Psoas muscle (tissue), 8 donors: ENCODE results near the gene STYXL1. TPM values are rescaled to one million over a fixed set of nuclear protein-coding genes. Genes with fewer than 3 reads are reported as not detected.

Experiments used
- ATAC-seq, 4 donors: fragments of 200-7000 bp; cut with Tn5 transposase; one replicate each; pipeline ENCODE4 v1.9.1; 2020; ENCODE audit warnings: moderate library complexity in 3 of 4, mild to moderate bottlenecking in 2 of 4
- DNase-seq, 2 donors: peaks; one replicate each; pipeline ENCODE4 v3.0.0-alpha.2; 2020
- H3K27ac ChIP-seq: fragments of 200-600 bp; one replicate; pipeline ENCODE4 v1.8.0; 2022
- H3K27me3 ChIP-seq, 3 donors: fragments of 200-600 bp in 1 of 3; one replicate each; pipeline versions ENCODE4 v1.6.1 to v1.8.0; 2013 to 2022; ENCODE audit warnings: low read length in 2 of 3, mild to moderate bottlenecking in 2 of 3, moderate library complexity in 1 of 3; ENCODE audit not compliant: insufficient read depth in 3 of 3
- H3K36me3 ChIP-seq, 2 donors: fragments of 200-600 bp in 1 of 2; one replicate each; pipeline versions ENCODE4 v1.6.1 to v1.8.0; 2013 to 2022; ENCODE audit warnings: low read depth in 1 of 2, mild to moderate bottlenecking in 1 of 2, moderate library complexity in 1 of 2; ENCODE audit not compliant: insufficient read depth in 1 of 2
- H3K4me1 ChIP-seq: fragments of 200-600 bp; one replicate; pipeline ENCODE4 v1.8.0; 2022
- H3K4me3 ChIP-seq: fragments of 200-600 bp; one replicate; pipeline ENCODE4 v1.8.0; 2022; ENCODE audit warnings: mild to moderate bottlenecking
- H3K9me3 ChIP-seq: fragments of 200-600 bp; one replicate; pipeline ENCODE4 v1.8.0; 2022
- CTCF ChIP-seq: fragments of 200-600 bp; IDR thresholded peaks from one replicate; pipeline ENCODE4 v1.8.0; 2022; ENCODE audit warnings: antibody characterized with exemption
- WGBS, 3 donors: extraction: QIAGEN DNeasy Blood & Tissue Kit; methylation state at CpG; one replicate each; pipeline versions ENCODE4 v1.1.6 to v1.1.7; 2013; 5-methylcytosine and 5-hydroxymethylcytosine counted together
- intact Hi-C, 2 donors: fragments of 100-400 bp; cut with DNase I; formaldehyde crosslinking; loops; one replicate each; pipeline versions ENCODE4 v1.11.0 to v1.14.2; 2022
- polyA plus RNA-seq, 3 donors: library from polyadenylated mRNA; stranded (reverse); fragments of 200-250 nt; gene quantifications; one replicate each; pipeline ENCODE4 v1.2.3, GENCODE V29; 2013
- total RNA-seq, 4 donors: library from RNA; stranded (reverse); fragmentation: NEBNext Ultra II Directional in 2 of 4; extraction: Animal tissue kit (Norgen Biotek cat#: 25700) in 2 of 4; gene quantifications; one replicate each; pipeline versions ENCODE4 v1.2.1 to v1.2.4, GENCODE V29; 2021 to 2023
- donor health status: healthy with polysubstance abuse.
- donor health status: DM: no; HTN: no; CAD: no; lungs with moderate emphysema.
- donor health status: Bipolar disorder and iron deficiency.
- donor health status: healthy.
- donor health status: DM: yes; HTN: yes; CAD: no.
- donor health status: DM: no; HTN: no; CAD: no.
- donor health status: DM: no; HTN: no; CAD: no.
- donor health status: DM: yes; HTN: yes; CAD: no.

The STYXL1 gene
- total and polyA plus RNA-seq, 7 donors, result 6.6 to 67.5 (median 15.4) TPM

DNA sequence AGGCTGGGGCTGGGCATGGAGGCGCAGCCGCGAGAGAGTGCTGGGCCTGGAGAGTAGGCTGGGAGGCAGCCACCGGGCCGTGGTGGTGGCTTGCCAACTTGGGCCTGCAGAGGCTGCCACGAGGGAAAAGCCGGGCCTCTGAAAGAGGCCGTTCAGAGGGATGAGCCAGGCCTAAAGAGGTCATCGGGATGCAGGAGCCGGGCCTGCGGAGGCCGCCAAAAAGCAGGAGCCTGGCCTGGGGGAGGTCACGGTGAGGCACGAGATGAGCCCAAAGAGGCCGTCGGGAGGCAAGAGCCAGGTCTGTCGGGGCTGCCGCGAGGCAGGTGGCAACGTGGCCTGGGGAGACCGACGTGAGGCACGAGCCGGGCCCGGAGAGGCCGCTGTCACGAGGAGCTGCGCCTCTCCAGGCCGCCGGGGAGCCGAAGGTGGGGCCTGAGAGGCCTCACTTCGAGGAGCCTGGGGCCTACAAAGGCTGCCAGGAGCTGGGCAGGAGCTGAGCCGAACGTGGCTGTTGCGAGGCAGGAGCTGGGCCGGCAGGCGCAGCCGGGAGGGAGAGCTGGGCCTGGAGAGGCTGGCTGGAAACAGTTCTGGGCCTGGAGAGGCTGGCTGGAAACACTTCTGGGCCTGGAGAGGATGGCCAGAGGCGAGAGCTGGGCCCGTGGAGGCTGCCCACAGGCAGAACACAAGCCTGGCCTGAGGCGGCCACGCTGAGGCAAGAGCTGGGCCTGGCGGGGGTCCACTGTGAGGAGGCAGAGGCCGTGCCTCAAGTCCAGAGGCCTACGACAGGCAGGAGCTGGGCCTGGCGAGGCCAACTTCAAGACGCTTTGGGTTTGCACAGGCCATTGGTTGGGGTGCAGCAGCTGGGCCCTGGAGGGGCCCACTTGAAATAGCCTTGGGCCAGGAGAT is 24.7 kb upstream of the STYXL1 start:
- WGBS, 3 donors, result 83 to 91% (median 85%) methylated on average over 44 to 47 of the region's 47 CpGs
- Histone ChIP-seq H3K4me3 (no peak overlapping the region), H3K36me3 (peaks cover 0 to 5% of the 10 kb centered on the region in 2 donors), H3K4me1 (peaks cover 5% of the 10 kb centered on the region), H3K9me3 (no peaks in the 10 kb centered on the region), H3K27ac (no peak overlapping the region), H3K27me3 (no peaks in the 10 kb centered on the region)
- no peak for DNase-seq
- no peak for ATAC-seq
- intact Hi-C loops, result no loop called here
- no peak for TF ChIP-seq CTCF

DNA sequence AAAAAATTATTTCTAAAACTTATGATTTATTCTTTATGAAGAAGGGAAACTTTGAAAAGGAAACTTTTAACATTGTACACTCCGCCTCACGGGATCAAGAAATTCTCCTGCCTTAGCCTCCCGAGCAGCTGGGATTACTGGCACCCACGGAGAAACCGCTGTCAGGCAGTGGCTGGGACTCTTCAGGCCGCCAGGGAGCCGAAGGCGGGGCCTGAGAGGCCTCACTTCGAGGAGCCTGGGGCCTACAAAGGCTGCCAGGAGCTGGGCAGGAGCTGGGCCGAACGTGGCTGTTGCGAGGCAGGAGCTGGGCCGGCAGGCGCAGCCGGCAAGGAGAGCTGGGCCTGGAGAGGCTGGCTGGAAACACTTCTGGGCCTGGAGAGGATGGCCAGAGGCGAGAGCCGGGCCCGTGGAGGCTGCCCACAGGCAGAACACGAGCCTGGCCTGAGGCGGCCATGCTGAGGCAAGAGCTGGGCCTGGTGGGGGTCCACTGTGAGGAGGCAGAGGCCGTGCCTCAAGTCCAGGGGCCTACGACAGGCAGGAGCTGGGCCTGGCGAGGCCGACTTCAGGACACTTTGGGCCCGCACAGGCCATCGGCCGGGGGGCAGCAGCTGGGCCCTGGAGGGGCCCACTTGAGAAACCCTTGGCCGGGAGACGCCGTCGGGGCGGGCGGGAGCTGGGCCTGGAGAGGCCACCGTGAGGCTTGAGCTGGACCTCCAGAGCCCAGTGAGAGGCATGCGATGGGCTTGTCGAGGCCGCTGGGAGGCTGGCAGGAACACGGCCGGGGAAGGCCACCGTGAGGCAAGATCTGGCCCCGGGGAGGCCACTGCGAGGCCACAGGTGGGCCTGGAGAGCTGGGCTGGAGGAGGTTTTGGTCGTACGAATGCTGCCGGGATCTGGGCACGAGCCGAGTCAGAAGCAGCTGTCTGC is 23.8 kb upstream of the STYXL1 start:
- Histone ChIP-seq H3K4me3 (no peak overlapping the region), H3K4me1 (peaks cover 5% of the 10 kb centered on the region), H3K9me3 (no peaks in the 10 kb centered on the region), H3K27ac (no peak overlapping the region), H3K27me3 (no peaks in the 10 kb centered on the region), H3K36me3 (peaks cover 3 to 14% of the 10 kb centered on the region in 2 donors)
- intact Hi-C loops, result no loop called here
- WGBS, 3 donors, result 72 to 78% (median 76%) methylated on average over 44 to 47 of the region's 47 CpGs
- no peak for DNase-seq
- ATAC-seq, result no peak
- no peak for TF ChIP-seq CTCF

GRCh38 chr7:76069238-76069638 is 21.4 kb upstream of the STYXL1 start:
- peak; percentile 31 for TF ChIP-seq CTCF
- WGBS, 3 donors, result 7 to 19% (median 16%) methylated on average over 8 of the region's 8 CpGs

GRCh38 chr7:76066716-76067503 is 19.1 kb upstream of the STYXL1 start:
- TF ChIP-seq CTCF, result no peak
- Histone ChIP-seq H3K36me3 (peaks cover 12 to 61% of the 10 kb centered on the region in 2 donors), H3K4me3 (no peak overlapping the region), H3K27me3 (no peaks in the 10 kb centered on the region), H3K27ac (no peak overlapping the region), H3K9me3 (no peaks in the 10 kb centered on the region), H3K4me1 (peaks cover 5% of the 10 kb centered on the region)
- ATAC-seq (no peak), DNase-seq (no peak)
- intact Hi-C loops, result loop anchor here in 1 of 2 donors (10.0 kb wide), 1 partner anchor 58 kb away; no protein-coding TSS in a partner anchor
- 87 to 89% (median 89%) methylated on average over 14 of the region's 14 CpGs for WGBS, 3 donors

More at GRCh38 chr7:76069238-76069638, 21.4 kb upstream of the STYXL1 start:
- DNase-seq, result peak; percentile 63 to 89
- Histone ChIP-seq H3K27me3 (no peaks in the 10 kb centered on the region), H3K4me3 (no peak overlapping the region), H3K9me3 (no peaks in the 10 kb centered on the region), H3K36me3 (peaks cover 9 to 38% of the 10 kb centered on the region in 2 donors), H3K4me1 (peaks cover 5% of the 10 kb centered on the region), H3K27ac (peak overlapping the region; percentile 60)
- intact Hi-C loops, result loop anchor here in 1 of 2 donors (10.0 kb wide), 1 partner anchor 56 kb away; no protein-coding TSS in a partner anchor
- ATAC-seq, result peak; percentile 83 to 95 (median 90)
